ENCODE data around the gene CDC42BPB.

- no peak for TF ChIP-seq YY1 (IDR thresholded peaks at IDR 0.05; ENCODE audit: insufficient read depth, insufficient read length)
- TF ChIP-seq SUZ12 (IDR thresholded peaks at IDR 0.05; ENCODE audit: extremely low read depth, insufficient read depth, insufficient read length) = no peak
- no peak for TF ChIP-seq ZNF274 (IDR thresholded peaks at IDR 0.05; ENCODE audit: low read depth, low read length)
Observed at GRCh38 chr14:102922490-102923200, 134.7 kb downstream of the CDC42BPB start, which contains the start of gene AMN.

Data from NT2/D1 (cell line).